HG02610 (cell line): ENCODE measurements around the gene FNDC5.

Experiments
- ATAC-seq: cut with Tn5 transposase; IDR thresholded peaks from one replicate; pipeline ENCODE4 v1.9.1; 2021; ENCODE audit warnings: mild to moderate bottlenecking, moderate library complexity; ENCODE audit not compliant: unreplicated experiment

FNDC5 gene

GRCh38 chr1:32884726-32885125 lies 14.0 kb upstream of the FNDC5 start:
- ATAC-seq: no peak

- ATAC-seq: no peak
Measured at GRCh38 chr1:32884032-32884372, 13.3 kb upstream of the FNDC5 start.

GRCh38 chr1:32883338-32884031 lies 12.8 kb upstream of the FNDC5 start:
- no peak for ATAC-seq

GRCh38 chr1:32881871-32882850 lies 11.4 kb upstream of the FNDC5 start:
- no peak for ATAC-seq

GRCh38 chr1:32881291-32881690 lies 10.6 kb upstream of the FNDC5 start:
- no peak for ATAC-seq

DNA sequence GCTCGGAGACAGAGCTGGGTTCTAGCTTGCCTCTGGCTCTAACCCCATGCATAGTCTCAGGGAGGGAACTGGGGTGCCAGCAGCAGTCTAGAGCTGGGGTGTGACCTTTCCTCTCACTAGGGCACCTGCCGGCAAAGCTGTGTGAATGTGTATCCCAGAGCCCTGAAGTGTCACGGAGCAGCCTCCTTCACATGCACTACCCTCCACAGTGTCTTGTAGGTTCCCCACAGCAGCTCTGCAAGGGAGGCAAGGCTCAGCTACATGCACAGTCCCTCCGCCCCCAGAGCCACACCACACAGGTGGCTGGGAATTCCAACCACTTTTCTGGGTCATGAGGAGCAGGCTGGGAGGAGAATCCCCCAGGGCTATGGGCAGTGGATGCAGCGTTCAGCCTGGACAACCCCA lies 7.9 kb upstream of the FNDC5 start:
- no peak for ATAC-seq

DNA sequence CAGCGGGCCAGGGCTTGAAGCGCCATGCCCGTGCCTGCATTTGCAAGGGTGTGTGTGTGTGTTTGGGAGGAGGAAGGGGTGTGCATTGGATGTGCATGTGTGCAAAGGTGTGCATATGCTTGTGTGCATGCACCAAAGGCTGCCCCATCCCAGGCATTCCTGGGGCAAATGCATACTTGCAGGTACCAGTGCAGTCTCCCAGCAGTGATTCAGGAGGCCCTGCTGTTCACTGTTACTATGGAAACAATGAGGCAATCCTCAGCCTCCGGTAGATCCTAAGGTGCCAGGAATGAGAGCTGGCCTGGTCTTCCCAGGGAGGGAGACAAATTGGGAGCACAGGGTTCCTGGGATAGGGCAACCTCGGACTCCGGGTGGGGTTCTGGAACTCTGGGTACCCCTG lies 7.5 kb upstream of the FNDC5 start:
- no peak for ATAC-seq

DNA sequence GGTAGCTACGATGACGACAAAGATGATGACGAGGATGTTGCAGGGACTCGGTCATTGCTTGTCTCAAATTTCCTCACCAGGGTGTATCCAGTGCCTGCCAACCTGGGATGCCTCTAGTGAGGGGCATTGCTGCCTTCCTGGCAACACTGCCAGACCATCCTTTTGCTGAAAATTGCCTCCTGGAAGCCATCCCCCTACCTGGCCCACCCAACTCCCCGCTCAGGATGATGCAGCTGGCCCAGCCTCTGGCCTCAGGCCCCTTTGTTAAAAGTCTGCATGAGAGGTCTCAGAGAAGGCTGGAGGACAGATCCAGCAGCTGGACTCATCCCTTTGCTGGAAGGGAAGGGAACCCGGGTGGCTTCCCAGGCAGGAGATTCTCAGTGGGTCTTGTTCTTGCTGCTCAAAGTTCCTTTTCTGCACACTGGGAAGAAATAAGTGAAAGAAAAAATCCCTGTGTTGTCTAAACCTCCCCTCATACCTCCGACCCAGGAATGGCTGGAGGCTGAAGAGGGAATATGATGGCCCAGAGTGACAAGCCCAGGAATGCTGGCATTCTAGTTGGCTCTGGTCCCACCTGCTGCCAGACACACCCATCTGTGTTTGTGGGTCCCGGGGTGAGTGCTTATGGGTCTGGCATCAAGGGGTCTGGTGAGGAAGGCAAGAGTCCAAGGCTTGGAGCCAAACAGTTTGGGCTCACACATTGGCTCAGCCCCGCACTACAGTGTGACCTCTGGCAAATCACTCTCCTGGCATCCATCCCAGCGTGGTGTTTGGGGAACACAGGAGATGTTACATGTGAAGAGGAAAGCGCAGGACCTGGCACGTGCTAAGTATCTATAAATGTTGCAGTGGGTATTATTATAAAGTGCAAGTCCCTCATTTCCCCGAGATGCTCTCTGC lies 6.7 kb upstream of the FNDC5 start:
- ATAC-seq: no peak

GRCh38 chr1:32876341-32877210 lies 5.9 kb upstream of the FNDC5 start:
- no peak for ATAC-seq

GRCh38 chr1:32874860-32875752 lies 4.4 kb upstream of the FNDC5 start:
- ATAC-seq: no peak

DNA sequence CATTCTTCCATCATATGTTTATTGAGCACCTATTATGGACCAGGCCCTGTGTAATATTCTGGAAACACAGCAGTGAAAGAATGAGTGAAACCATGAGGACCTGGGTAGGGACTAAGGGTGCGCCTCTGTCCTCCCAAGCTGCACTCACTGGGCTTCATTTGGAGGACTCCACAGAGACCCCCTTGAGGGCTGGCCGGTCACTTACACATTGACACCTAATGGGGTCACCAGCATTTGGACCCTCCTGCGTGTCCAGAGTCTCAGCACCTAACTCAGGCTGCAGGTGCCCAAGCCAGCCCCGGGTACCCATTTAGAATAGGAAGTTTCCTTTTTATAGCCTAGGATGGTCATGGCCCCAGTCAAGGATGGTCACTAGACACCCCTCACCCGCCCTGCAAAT lies 2.8 kb upstream of the FNDC5 start:
- ATAC-seq: no peak

GRCh38 chr1:32872192-32872460 lies 1.4 kb upstream of the FNDC5 start:
- no peak for ATAC-seq

DNA sequence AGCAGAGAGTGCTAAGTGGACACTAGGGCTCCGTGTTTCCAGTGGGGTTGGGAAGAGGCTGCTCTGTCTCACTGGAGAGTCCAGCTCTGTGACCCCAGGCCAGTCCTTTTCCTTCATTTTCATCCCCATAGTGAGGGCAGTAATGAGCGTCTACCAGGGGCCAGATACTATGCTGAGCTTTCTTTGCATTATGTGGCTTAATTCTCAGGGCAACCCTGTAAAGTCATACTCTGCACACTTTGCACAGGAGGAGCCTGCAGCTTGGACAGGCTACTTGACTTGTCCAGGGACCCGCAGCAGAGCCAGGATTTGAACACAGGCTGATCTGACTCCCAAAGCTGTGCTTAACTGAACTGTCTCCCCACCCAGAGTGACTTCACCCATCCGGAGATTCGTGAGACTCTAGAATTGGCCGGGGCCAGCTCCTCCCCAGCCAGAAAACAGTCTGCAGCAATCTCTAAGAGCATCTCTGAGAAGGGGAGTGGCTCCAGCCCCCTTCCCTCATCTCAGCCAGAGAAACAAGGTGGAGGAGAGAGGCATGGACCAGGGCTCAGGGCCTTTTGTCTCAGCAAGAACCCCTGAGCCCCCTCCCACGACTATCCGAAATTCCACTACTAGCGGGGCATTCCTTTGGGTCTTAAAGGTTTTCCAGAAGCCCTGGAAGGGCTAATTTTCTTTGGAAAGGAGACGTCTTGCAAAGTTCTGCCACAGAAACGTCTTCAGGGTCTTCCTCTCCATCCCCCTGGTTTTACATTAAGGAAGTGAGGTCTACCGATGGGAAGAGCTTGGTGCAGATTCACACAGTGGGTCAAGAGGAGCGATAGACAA lies 866 bp upstream of the FNDC5 start:
- no peak for ATAC-seq

- ATAC-seq: no peak
Measured at GRCh38 chr1:32869923-32870614, 643 bp downstream of the FNDC5 start.

GRCh38 chr1:32868806-32869455 lies 1.8 kb downstream of the FNDC5 start:
- no peak for ATAC-seq

GRCh38 chr1:32868085-32868484 lies 2.6 kb downstream of the FNDC5 start:
- no peak for ATAC-seq

- no peak for ATAC-seq
Measured at GRCh38 chr1:32867671-32868070, 3.0 kb downstream of the FNDC5 start.

- no peak for ATAC-seq
Measured at GRCh38 chr1:32867151-32867550, 3.6 kb downstream of the FNDC5 start.
